ENCODE measurements around the gene BABAM2. TPM values are rescaled to one million over a fixed set of nuclear protein-coding genes. Genes with fewer than 3 reads are reported as not detected.
A peak's percentile ranks its signal among the peaks of the same experiment; 100 is the strongest.

BABAM2 gene
- total and polyA plus RNA-seq, 2 of the 4 experiments (the other 2 are of a cell fraction): 20.9 to 23.1 TPM

DNA sequence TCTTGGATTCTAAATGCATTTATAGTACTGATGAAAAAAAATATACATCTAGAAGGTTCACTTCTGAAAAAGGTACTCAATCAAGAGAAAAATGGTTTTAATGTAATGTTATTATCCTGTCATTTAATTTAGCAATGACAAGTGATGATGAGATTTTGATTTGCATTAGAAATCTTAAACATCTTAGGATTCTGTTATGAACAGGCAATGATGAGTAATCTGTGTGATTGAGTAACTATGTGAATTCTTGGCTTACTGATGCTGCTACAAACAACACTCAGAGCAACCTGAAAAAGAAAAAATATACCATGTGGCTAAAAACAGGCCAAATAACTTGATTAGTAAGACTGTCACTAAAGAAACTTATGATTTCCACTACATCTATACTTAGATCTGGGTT, 30.4 kb upstream of the BABAM2 start:
- no TSS peak for BruUV-seq (replicated peaks)
- no peak overlapping the region for H4K8ac ChIP-seq (ENCODE audit: low read depth in 2 of 2, low read length in 2 of 2)
- ChIA-PET CTCF (no interaction called here), POLR2A (ENCODE audit: unreplicated experiment) (no interaction called here)
- H3K56ac ChIP-seq (ENCODE audit: extremely low read depth, insufficient read depth, low read length): no peak overlapping the region
- peak overlapping the region; percentile 71 for H2BK5ac ChIP-seq (ENCODE audit: low read depth, low read length, poor library complexity, severe bottlenecking)
- H3K9me1 ChIP-seq (ENCODE audit: insufficient read depth, low read length): peaks cover 5% of the 10 kb centered on the region; the same call in 1 of the 2 replicates
- H3K36me3 ChIP-seq (ENCODE audit: control insufficient read depth, insufficient read depth, low read length): no peaks in the 10 kb centered on the region
- no peak overlapping the region for H4K5ac ChIP-seq (ENCODE audit: low read depth, low read length)
- peaks cover 11% of the 10 kb centered on the region; the same call in 1 of the 2 replicates for H3K4me1 ChIP-seq (ENCODE audit: control insufficient read depth, insufficient read depth, low read length)
- H2BK120ac ChIP-seq (ENCODE audit: low read depth, low read length): no peak overlapping the region
- no peak overlapping the region for H2AK5ac ChIP-seq (ENCODE audit: low read depth, low read length)
- no peak overlapping the region for H3K4me3 ChIP-seq (ENCODE audit: insufficient read depth, low read depth, low read length)
- DNase-seq (peak; percentile 90), ATAC-seq (ENCODE audit: low read depth) (peak; percentile 66)
- no peak overlapping the region for H3K4ac ChIP-seq (ENCODE audit: low read depth, low read length)
- intact Hi-C loops (cut with micrococcal nuclease): no loop called here
- H3K14ac ChIP-seq (replicated peaks; ENCODE audit: low read depth, low read length): no peak overlapping the region
- no peak overlapping the region for H3K18ac ChIP-seq (ENCODE audit: low read depth, low read length)
- H3K27ac ChIP-seq (ENCODE audit: insufficient read depth, low read length): no peak overlapping the region
- dilution Hi-C loops (cut with HindIII; ENCODE audit: low sequenced_read_pairs, unreplicated experiment): no loop called here
- TF ChIP-seq, protein P1, sequence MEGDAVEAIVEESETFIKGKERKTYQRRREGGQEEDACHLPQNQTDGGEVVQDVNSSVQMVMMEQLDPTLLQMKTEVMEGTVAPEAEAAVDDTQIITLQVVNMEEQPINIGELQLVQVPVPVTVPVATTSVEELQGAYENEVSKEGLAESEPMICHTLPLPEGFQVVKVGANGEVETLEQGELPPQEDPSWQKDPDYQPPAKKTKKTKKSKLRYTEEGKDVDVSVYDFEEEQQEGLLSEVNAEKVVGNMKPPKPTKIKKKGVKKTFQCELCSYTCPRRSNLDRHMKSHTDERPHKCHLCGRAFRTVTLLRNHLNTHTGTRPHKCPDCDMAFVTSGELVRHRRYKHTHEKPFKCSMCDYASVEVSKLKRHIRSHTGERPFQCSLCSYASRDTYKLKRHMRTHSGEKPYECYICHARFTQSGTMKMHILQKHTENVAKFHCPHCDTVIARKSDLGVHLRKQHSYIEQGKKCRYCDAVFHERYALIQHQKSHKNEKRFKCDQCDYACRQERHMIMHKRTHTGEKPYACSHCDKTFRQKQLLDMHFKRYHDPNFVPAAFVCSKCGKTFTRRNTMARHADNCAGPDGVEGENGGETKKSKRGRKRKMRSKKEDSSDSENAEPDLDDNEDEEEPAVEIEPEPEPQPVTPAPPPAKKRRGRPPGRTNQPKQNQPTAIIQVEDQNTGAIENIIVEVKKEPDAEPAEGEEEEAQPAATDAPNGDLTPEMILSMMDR (conservative IDR thresholded peaks at IDR 0.05; ENCODE audit: low read depth, low read length): no peak
- no peak for TF ChIP-seq NFE2L2 (IDR thresholded peaks at IDR 0.05; ENCODE audit: low read depth, low read length)
- TF ChIP-seq, protein P2, sequence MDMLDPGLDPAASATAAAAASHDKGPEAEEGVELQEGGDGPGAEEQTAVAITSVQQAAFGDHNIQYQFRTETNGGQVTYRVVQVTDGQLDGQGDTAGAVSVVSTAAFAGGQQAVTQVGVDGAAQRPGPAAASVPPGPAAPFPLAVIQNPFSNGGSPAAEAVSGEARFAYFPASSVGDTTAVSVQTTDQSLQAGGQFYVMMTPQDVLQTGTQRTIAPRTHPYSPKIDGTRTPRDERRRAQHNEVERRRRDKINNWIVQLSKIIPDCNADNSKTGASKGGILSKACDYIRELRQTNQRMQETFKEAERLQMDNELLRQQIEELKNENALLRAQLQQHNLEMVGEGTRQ (IDR thresholded peaks at IDR 0.05; ENCODE audit: low read depth, low read length): peak; percentile 1; the same call in 1 of the 2 replicates
- peak; percentile 93 for TF ChIP-seq CEBPB (IDR thresholded peaks at IDR 0.05; ENCODE audit: low read depth, low read length)
- peak; percentile 61; the same call in 1 of the 2 replicates for TF ChIP-seq FOS (IDR thresholded peaks at IDR 0.05; ENCODE audit: low read depth, low read length)
- no peak overlapping the region for H2AFZ ChIP-seq (replicated peaks; ENCODE audit: low read length, poor library complexity)
- no peak overlapping the region for H3K4me2 ChIP-seq (ENCODE audit: low read depth, low read length)
- in situ Hi-C loops (cut with MboI; ENCODE audit: low sequenced_read_pairs): no loop called here
- no peak overlapping the region for H2BK15ac ChIP-seq (ENCODE audit: low read depth, low read length)
- H2AK9ac ChIP-seq (replicated peaks; ENCODE audit: low read depth, low read length, poor library complexity): no peak overlapping the region
- H2BK20ac ChIP-seq (ENCODE audit: low read depth, low read length): no peak overlapping the region
- 0 out of 4 replicates have a peak, but pooled peaks cover 0 to 3% of the 10 kb centered on the region in 2 experiments for H3K79me1 ChIP-seq (ENCODE audit: low read depth in 1 of 2, low read length in 2 of 2)
- no peaks in the 10 kb centered on the region for H3K27me3 ChIP-seq (ENCODE audit: control insufficient read depth, insufficient read depth, low read length)
- H3K9me3 ChIP-seq (ENCODE audit: control insufficient read depth, insufficient read depth, low read length): no peaks in the 10 kb centered on the region
- H4K91ac ChIP-seq (ENCODE audit: insufficient read depth, low read depth, low read length): no peak overlapping the region
- no peak overlapping the region for H3K23ac ChIP-seq (ENCODE audit: low read depth, low read length)
- H4K20me1 ChIP-seq (ENCODE audit: insufficient read depth, low read length): no peaks in the 10 kb centered on the region
- H3K9ac ChIP-seq (ENCODE audit: low read depth, low read length): no peak overlapping the region
